ENCODE measurements around the gene TTLL13.

TTLL13 gene

GRCh38 chr15:90222547-90222946 is 26.8 kb upstream of the TTLL13 start:
- in situ Hi-C loops (cut with HindIII; ENCODE audit: low sequenced_read_pairs): no loop called here
- TF ChIP-seq CTCF (IDR thresholded peaks at IDR 0.05; ENCODE audit: low read depth, low read length, missing control alignments): no peak
- no peak overlapping the region for H3K4me3 ChIP-seq (ENCODE audit: low read depth, low read length)
- no peak for DNase-seq (ENCODE audit: low read depth)

- in situ Hi-C loops (cut with HindIII; ENCODE audit: low sequenced_read_pairs): no loop called here
- no peak for DNase-seq (ENCODE audit: low read depth)
- no peak for TF ChIP-seq CTCF (IDR thresholded peaks at IDR 0.05; ENCODE audit: low read depth, low read length, missing control alignments)
- no peak overlapping the region for H3K4me3 ChIP-seq (ENCODE audit: low read depth, low read length)
These were observed 25.8 kb upstream of the TTLL13 start for GRCh38 chr15:90223441-90224165.

GRCh38 chr15:90225047-90225446 is 24.3 kb upstream of the TTLL13 start:
- H3K4me3 ChIP-seq (ENCODE audit: low read depth, low read length): no peak overlapping the region

GRCh38 chr15:90225504-90226234 is 23.7 kb upstream of the TTLL13 start:
- no peak for DNase-seq (ENCODE audit: low read depth)
- no peak for TF ChIP-seq CTCF (IDR thresholded peaks at IDR 0.05; ENCODE audit: low read depth, low read length, missing control alignments)
- in situ Hi-C loops (cut with HindIII; ENCODE audit: low sequenced_read_pairs): no loop called here
- H3K4me3 ChIP-seq (ENCODE audit: low read depth, low read length): no peak overlapping the region

More at GRCh38 chr15:90225047-90225446, 24.3 kb upstream of the TTLL13 start:
- in situ Hi-C loops (cut with HindIII; ENCODE audit: low sequenced_read_pairs): no loop called here
- no peak for DNase-seq (ENCODE audit: low read depth)
- no peak for TF ChIP-seq CTCF (IDR thresholded peaks at IDR 0.05; ENCODE audit: low read depth, low read length, missing control alignments)

GRCh38 chr15:90227336-90227735 is 22.0 kb upstream of the TTLL13 start:
- TF ChIP-seq CTCF (IDR thresholded peaks at IDR 0.05; ENCODE audit: low read depth, low read length, missing control alignments): no peak
- in situ Hi-C loops (cut with HindIII; ENCODE audit: low sequenced_read_pairs): no loop called here
- DNase-seq (ENCODE audit: low read depth): no peak
- no peak overlapping the region for H3K4me3 ChIP-seq (ENCODE audit: low read depth, low read length)

GRCh38 chr15:90227816-90228772 is 21.3 kb upstream of the TTLL13 start:
- no peak overlapping the region for H3K4me3 ChIP-seq (ENCODE audit: low read depth, low read length)
- no peak for DNase-seq (ENCODE audit: low read depth)
- TF ChIP-seq CTCF (IDR thresholded peaks at IDR 0.05; ENCODE audit: low read depth, low read length, missing control alignments): no peak
- in situ Hi-C loops (cut with HindIII; ENCODE audit: low sequenced_read_pairs): no loop called here
